A673 (cell line): Measurements from ENCODE around the gene NHLRC1.

Experiments used
- CTCF ChIP-seq: fragments of 300-800, 200-600 bp; sonication (generic); conservative IDR thresholded peaks from 2 replicates; pipeline ENCODE4 v1.5.1; 2017; ENCODE audit warnings: low read depth, mild to moderate bottlenecking, antibody characterized with exemption, low read length, moderate library complexity, mixed read lengths
- EZH2 ChIP-seq: fragments of 200-600 bp; sonication (generic); IDR thresholded peaks from 2 replicates; pipeline ENCODE4 v1.6.1; 2017; ENCODE audit warnings: borderline replicate concordance, low read depth, mild to moderate bottlenecking, mixed read lengths, antibody characterized with exemption, low read length; ENCODE audit not compliant: poor library complexity, severe bottlenecking

- no peak for TF ChIP-seq CTCF
- TF ChIP-seq EZH2, result no peak
Measured at GRCh38 chr6:18147616-18148015, 25.1 kb upstream of the NHLRC1 start.
